Esophagus muscularis mucosa (tissue), 4 donors: ENCODE measurements around the gene LTC4S. TPM values are rescaled to one million over a fixed set of nuclear protein-coding genes. Genes with fewer than 3 reads are reported as not detected.

ENCODE experiments used
- DNase-seq: peaks from one replicate; pipeline ENCODE4 v3.0.0-alpha.2; 2017; ENCODE audit errors: extremely low spot score
- H3K27ac ChIP-seq, 4 donors: fragments of 200-600 bp; sonication (generic); replicated peaks in 1 of 4; 1 replicate in 3 of 4; 2 replicates in 1 of 4; pipeline ENCODE4 v1.5.1; 2016 to 2019; ENCODE audit warnings: mild to moderate bottlenecking in 1 of 4
- H3K27me3 ChIP-seq, 4 donors: fragments of 200-600 bp; sonication (generic); one replicate each; pipeline versions ENCODE4 v1.5.1 to v1.6.0; 2016 to 2019
- H3K36me3 ChIP-seq, 4 donors: fragments of 200-600 bp; sonication (generic); one replicate each; pipeline ENCODE4 v1.5.1; 2016 to 2019
- H3K4me1 ChIP-seq, 4 donors: fragments of 200-600 bp; sonication (generic); one replicate each; pipeline ENCODE4 v1.5.1; 2016 to 2019
- H3K4me3 ChIP-seq, 4 donors: fragments of 200-600 bp; sonication (generic); 1 replicate in 2 of 4; 2 replicates in 2 of 4; pipeline ENCODE4 v1.5.1; 2016 to 2019; ENCODE audit warnings: mild to moderate bottlenecking in 4 of 4, moderate library complexity in 1 of 4
- H3K9me3 ChIP-seq, 4 donors: fragments of 200-600 bp; sonication (generic); 1 replicate in 3 of 4; 2 replicates in 1 of 4; pipeline ENCODE4 v1.5.1; 2016 to 2019
- EP300 ChIP-seq: sonication (generic); formaldehyde crosslinking; IDR thresholded peaks from one replicate; pipeline ENCODE4 v1.6.1; 2017; ENCODE audit warnings: antibody characterized with exemption
- POLR2A ChIP-seq: fragments of 450-650 bp; IDR thresholded peaks from one replicate; pipeline ENCODE4 v1.6.1; 2017; ENCODE audit warnings: antibody characterized with exemption, moderate library complexity, mild to moderate bottlenecking, low read depth
- POLR2AphosphoS5 ChIP-seq, 2 donors: sonication (generic); formaldehyde crosslinking; IDR thresholded peaks; one replicate each; pipeline ENCODE4 v1.6.1; 2017; ENCODE audit warnings: antibody characterized with exemption in 2 of 2
- WGBS: methylation state at CpG from one replicate; pipeline ENCODE4 v1.1.5; 2018; 5-methylcytosine and 5-hydroxymethylcytosine counted together
- intact Hi-C: fragments of 100-400 bp; cut with DNase I; formaldehyde crosslinking; loops from one replicate; pipeline ENCODE4 v1.15.1; 2023
- total RNA-seq, 4 donors: library from RNA; depleted of rRNA; stranded (reverse); fragments of >200 nt; gene quantifications; one replicate each; pipeline versions ENCODE4 v1.1.0 to v1.2.1, GENCODE V29; 2016
- TF ChIP-seq, protein P1 (sequence below), 3 experiments: fragments of 200-600 bp in 2 of 3; fragments of 450-650 bp in 1 of 3; sonication (generic) in 2 of 3; IDR thresholded peaks; one replicate each; pipeline ENCODE4 v1.5.1; 2017 to 2019; ENCODE audit warnings: antibody characterized with exemption in 3 of 3, mild to moderate bottlenecking in 2 of 3, moderate library complexity in 1 of 3

LTC4S gene
- total RNA-seq, 4 donors from 2014 or later: 7.9 to 15.2 (median 12.8) TPM

DNA sequence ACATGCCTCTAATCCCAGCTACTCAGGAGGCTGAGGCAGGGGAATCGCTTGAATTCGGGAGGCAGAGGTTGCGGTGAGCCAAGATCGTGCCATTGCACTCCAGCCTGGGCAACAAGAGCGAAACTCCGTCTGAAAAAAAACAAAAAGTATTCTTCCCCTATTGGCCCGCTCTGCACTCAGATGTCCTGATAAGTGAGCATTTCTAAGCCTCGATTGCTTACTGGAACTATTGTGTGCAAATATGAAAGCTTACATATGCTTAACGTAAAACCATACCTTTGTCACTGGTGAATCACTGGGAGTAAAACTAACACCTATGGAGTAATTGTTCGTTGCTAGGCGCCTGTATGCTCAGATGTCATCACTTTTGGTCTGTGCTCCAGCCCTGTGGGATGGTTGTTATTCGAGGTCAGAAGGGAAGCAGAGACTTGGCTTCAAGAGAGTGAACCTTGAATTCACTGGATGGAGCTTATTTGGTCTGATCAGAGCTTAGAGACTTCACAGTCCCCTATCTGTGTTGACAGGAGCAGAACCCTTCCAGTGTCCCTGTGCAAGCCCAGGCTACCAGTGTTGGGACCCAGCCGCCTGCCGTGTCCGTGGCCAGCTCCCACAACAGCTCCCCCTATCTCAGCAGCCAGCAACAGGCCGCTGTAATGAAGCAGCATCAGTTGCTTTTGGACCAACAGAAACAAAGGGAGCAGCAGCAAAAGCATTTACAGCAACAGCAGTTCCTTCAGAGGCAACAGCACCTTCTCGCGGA, 25.3 kb upstream of the LTC4S start:
- H3K4me3 ChIP-seq: no peak overlapping the region
- TF ChIP-seq POLR2AphosphoS5 (IDR thresholded peaks at IDR 0.05): no peak
- no peak for TF ChIP-seq EP300
- TF ChIP-seq, protein P1, sequence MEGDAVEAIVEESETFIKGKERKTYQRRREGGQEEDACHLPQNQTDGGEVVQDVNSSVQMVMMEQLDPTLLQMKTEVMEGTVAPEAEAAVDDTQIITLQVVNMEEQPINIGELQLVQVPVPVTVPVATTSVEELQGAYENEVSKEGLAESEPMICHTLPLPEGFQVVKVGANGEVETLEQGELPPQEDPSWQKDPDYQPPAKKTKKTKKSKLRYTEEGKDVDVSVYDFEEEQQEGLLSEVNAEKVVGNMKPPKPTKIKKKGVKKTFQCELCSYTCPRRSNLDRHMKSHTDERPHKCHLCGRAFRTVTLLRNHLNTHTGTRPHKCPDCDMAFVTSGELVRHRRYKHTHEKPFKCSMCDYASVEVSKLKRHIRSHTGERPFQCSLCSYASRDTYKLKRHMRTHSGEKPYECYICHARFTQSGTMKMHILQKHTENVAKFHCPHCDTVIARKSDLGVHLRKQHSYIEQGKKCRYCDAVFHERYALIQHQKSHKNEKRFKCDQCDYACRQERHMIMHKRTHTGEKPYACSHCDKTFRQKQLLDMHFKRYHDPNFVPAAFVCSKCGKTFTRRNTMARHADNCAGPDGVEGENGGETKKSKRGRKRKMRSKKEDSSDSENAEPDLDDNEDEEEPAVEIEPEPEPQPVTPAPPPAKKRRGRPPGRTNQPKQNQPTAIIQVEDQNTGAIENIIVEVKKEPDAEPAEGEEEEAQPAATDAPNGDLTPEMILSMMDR (IDR thresholded peaks at IDR 0.05): no peak
- TF ChIP-seq POLR2A: no peak
- DNase-seq: no peak
- WGBS: 78% methylated on average over 18 of the region's 18 CpGs
- H3K9me3 ChIP-seq: no peaks in the 10 kb centered on the region
- no peak overlapping the region for H3K27ac ChIP-seq
- intact Hi-C loops: loop anchor here (10.0 kb wide), 1 partner anchor 136 kb away; the partner anchor contains the start of gene TBC1D9B
- peaks cover 40 to 57% (median 49%) of the 10 kb centered on the region in 4 donors for H3K4me1 ChIP-seq
- H3K36me3 ChIP-seq: peaks cover 49 to 82% (median 75%) of the 10 kb centered on the region in 4 donors
- no peaks in the 10 kb centered on the region for H3K27me3 ChIP-seq

DNA sequence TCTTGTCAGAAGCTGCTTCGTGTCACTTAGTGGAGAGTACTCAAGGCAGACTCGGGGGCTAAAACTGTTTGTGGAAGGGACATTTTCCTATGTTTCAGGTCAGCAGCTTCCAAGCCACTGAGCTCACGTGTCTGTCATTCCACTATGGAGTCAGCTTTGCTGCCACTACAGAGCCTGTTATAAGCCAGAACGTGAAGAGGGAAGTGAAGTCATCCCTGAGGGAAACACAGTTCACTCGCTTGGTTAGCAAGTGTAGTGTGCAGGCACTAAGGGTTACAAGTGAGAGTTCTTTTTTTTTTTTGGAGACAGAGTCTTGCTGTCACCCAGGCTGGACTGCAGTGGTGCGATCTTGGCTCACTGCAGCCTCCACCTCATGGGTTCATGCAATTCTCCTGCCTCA, 24.5 kb upstream of the LTC4S start:
- H3K4me1 ChIP-seq: peaks cover 33 to 49% (median 41%) of the 10 kb centered on the region in 4 donors

DNA sequence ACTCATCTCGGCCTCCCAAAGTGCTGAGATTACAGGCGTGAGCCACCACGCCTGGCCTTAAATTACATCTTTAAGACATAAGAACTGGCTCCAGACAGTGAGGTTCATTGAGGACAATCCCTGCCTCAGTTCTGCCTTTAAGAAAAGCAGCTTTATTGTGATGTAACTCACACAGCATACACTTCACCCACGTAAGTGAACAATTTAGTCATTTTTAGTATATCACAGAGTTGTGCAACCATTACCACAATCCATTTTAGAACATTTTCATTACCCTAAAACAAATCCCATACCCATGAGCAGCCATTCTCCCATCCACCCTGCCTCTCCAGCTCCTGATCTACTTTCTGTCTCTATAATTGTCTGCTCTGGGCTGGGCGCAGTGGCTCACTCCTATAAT, 24.0 kb upstream of the LTC4S start:
- H3K36me3 ChIP-seq: peaks cover 62 to 95% (median 87%) of the 10 kb centered on the region in 4 donors
- peaks cover 27 to 44% (median 36%) of the 10 kb centered on the region in 4 donors for H3K4me1 ChIP-seq
- 92% methylated on average over 5 of the region's 5 CpGs for WGBS

More for the DNA sequence above, 24.5 kb upstream of the LTC4S start:
- H3K36me3 ChIP-seq: peaks cover 57 to 89% (median 82%) of the 10 kb centered on the region in 4 donors
- no peaks in the 10 kb centered on the region for H3K9me3 ChIP-seq
- no peak overlapping the region for H3K4me3 ChIP-seq
- no peak for DNase-seq
- intact Hi-C loops: loop anchor here (10.0 kb wide), 1 partner anchor 136 kb away; the partner anchor contains the start of gene TBC1D9B
- 72% methylated on average over 5 of the region's 6 CpGs for WGBS
- no peak overlapping the region for H3K27ac ChIP-seq
- TF ChIP-seq, protein P1 (IDR thresholded peaks at IDR 0.05): no peak
- no peak for TF ChIP-seq POLR2A
- no peak for TF ChIP-seq EP300
- TF ChIP-seq POLR2AphosphoS5 (IDR thresholded peaks at IDR 0.05): no peak
- H3K27me3 ChIP-seq: no peaks in the 10 kb centered on the region

DNA sequence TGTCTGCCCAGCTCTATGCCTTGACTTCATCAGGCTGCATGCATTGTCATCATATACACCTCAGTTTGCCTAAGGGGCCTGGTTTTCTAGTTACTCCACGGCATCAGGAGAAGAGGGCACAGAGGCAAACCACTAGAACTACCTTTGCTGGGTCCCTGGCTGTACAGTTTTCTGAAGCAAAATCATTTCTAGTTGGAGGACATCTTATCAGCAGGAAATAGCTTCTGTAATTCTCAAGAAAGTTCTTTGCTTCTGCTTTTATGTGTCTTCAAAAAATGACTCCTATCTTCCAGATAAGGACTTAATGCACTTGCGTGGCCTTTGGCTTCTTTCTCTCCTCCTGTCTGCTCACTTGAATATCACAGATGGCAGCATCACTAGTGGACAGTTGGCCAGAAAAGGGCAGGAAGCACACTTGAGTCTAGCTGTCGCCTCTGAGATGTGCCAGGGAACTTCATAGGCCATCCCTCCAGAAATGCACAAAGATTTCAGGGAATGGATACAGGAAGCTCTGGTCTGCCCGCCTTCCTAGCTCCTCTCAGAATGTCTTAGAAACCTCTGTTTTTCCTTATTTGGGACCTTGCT, 22.4 kb upstream of the LTC4S start:
- DNase-seq: no peak
- no peak overlapping the region for H3K4me3 ChIP-seq
- peaks cover 63 to 99% (median 91%) of the 10 kb centered on the region in 4 donors for H3K36me3 ChIP-seq
- H3K9me3 ChIP-seq: no peaks in the 10 kb centered on the region
- 88% methylated on average over 4 of the region's 4 CpGs for WGBS
- H3K4me1 ChIP-seq: peaks cover 11 to 28% (median 20%) of the 10 kb centered on the region in 4 donors
- intact Hi-C loops: no loop called here
- H3K27ac ChIP-seq: no peak overlapping the region
- no peaks in the 10 kb centered on the region for H3K27me3 ChIP-seq
- TF ChIP-seq POLR2A (no peak), EP300 (no peak), POLR2AphosphoS5 (IDR thresholded peaks at IDR 0.05) (no peak)
- TF ChIP-seq, protein P1 (IDR thresholded peaks at IDR 0.05): no peak

More for the DNA sequence above, 24.0 kb upstream of the LTC4S start:
- H3K4me3 ChIP-seq: no peak overlapping the region
- H3K27ac ChIP-seq: no peak overlapping the region
- TF ChIP-seq EP300 (no peak), POLR2A (no peak), POLR2AphosphoS5 (IDR thresholded peaks at IDR 0.05) (no peak)
- TF ChIP-seq, protein P1 (IDR thresholded peaks at IDR 0.05): no peak
- intact Hi-C loops: loop anchor here (10.0 kb wide), 1 partner anchor 135 kb away; the partner anchor contains the start of gene TBC1D9B
- no peaks in the 10 kb centered on the region for H3K27me3 ChIP-seq
- H3K9me3 ChIP-seq: no peaks in the 10 kb centered on the region
- DNase-seq: no peak
